Aorta (tissue), 5 donors: ENCODE results near the gene ITGA5. TPM values are rescaled to one million over a fixed set of nuclear protein-coding genes. Genes with fewer than 3 reads are reported as not detected.
A peak's percentile ranks its signal among the peaks of the same experiment; 100 is the strongest.

Source experiments
- ATAC-seq: fragments of 200-7000 bp; cut with Tn5 transposase; one replicate; pipeline ENCODE4 v1.9.1; 2022; ENCODE audit warnings: moderate library complexity; ENCODE audit not compliant: low FRiP score
- DNase-seq, 2 donors: peaks; one replicate each; pipeline ENCODE4 v3.0.0-alpha.2; 2020
- H3K27ac ChIP-seq, 2 donors: one replicate each; pipeline ENCODE4 v1.5.1; 2013; ENCODE audit warnings: low read length in 2 of 2, mild to moderate bottlenecking in 2 of 2, moderate library complexity in 2 of 2, control low read depth in 1 of 2, inconsistent platforms in 1 of 2, low read depth in 1 of 2
- H3K27me3 ChIP-seq, 2 donors: one replicate each; pipeline ENCODE4 v1.6.1; 2013; ENCODE audit warnings: control low read depth in 1 of 2, low read length in 1 of 2, mild to moderate bottlenecking in 1 of 2, moderate library complexity in 1 of 2; ENCODE audit not compliant: insufficient read depth in 2 of 2, control insufficient read depth in 1 of 2
- H3K36me3 ChIP-seq, 2 donors: one replicate each; pipeline ENCODE4 v1.6.1; 2013; ENCODE audit warnings: control low read depth in 1 of 2, low read length in 1 of 2, mild to moderate bottlenecking in 1 of 2; ENCODE audit not compliant: insufficient read depth in 2 of 2, control insufficient read depth in 1 of 2
- H3K4me1 ChIP-seq, 2 donors: one replicate each; pipeline ENCODE4 v1.6.1; 2013; ENCODE audit warnings: low read length in 2 of 2, control low read depth in 1 of 2, mild to moderate bottlenecking in 1 of 2, moderate library complexity in 1 of 2; ENCODE audit not compliant: insufficient read depth in 2 of 2, control insufficient read depth in 1 of 2
- H3K4me3 ChIP-seq, 2 donors: one replicate each; pipeline ENCODE4 v1.5.1; 2013; ENCODE audit warnings: low read length in 2 of 2, control low read depth in 1 of 2, mild to moderate bottlenecking in 1 of 2
- H3K9me3 ChIP-seq: one replicate; pipeline ENCODE4 v1.6.1; 2013; ENCODE audit warnings: mild to moderate bottlenecking, low read length; ENCODE audit not compliant: control insufficient read depth
- WGBS, 2 donors: extraction: QIAGEN DNeasy Blood & Tissue Kit; methylation state at CpG; one replicate each; pipeline ENCODE4 v1.1.7; 2013; 5-methylcytosine and 5-hydroxymethylcytosine counted together
- intact Hi-C, 2 donors: fragments of 100-400 bp; cut with DNase I; formaldehyde crosslinking; loops; one replicate each; pipeline versions ENCODE4 v1.14.2 to v1.15.0; 2022
- polyA plus RNA-seq, 2 donors: library from polyadenylated mRNA; stranded (reverse); fragments of 200-250 nt; gene quantifications; one replicate each; pipeline ENCODE4 v1.2.3, GENCODE V29; 2013
- total RNA-seq, 2 donors: library from RNA; stranded (reverse); fragmentation: NEBNext Ultra II Directional; extraction: Animal tissue kit (Norgen Biotek cat#: 25700); gene quantifications; one replicate each; pipeline ENCODE4 v1.2.1, GENCODE V29; 2021
- donor health status: healthy with polysubstance abuse.
- donor health status: Bipolar disorder and iron deficiency.
- donor health status: DM: no; HTN: no; CAD: no.
- donor health status: DM: no; HTN: no; CAD: no.
- donor health status: DM: yes; HTN: yes; CAD: no.

Gene ITGA5
- total and polyA plus RNA-seq, 4 donors: 26.5 to 1,416 (median 353) TPM

DNA sequence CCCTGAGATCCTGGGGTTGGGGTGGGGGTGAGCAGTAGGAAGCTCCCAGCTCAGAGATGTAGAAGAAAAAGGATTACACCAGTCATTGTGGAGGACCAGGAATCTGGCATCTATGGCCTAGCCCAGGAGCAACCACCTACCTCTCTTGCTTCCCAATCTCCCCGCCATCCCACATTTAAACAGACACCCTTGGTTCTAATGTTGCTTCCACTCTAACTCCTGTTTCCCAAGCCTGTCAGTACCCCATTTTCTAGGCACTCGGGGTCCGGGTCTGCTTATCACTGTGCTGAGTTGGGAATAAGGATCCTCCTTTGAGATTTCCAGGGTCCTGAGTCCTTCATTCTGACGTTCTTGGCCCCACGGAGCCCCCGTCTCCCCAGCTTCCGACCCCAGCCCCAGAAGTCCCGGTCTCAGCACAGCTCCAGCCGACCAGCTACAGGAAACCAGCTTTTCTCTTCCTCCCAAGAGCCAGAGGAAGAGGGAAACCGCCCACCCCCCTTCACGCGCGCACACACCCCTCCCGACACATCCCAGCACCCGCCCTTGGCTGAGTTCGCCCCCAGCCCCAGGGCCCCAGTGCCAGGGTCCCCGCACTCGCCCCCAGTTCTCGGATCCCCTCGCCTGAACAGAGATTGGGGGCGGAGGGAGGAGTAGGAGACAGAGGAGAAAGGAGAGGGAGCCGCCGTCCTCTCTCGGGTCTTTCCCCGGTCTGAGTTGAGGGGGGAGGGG is 1.2 kb downstream of the ITGA5 start:
- peak; percentile 15 for ATAC-seq
- WGBS, 2 donors: 3 to 5% methylated on average over 24 to 25 of the region's 25 CpGs
- peak overlapping the region; percentile 97 to 100 for H3K4me3 ChIP-seq
- H3K9me3 ChIP-seq: no peaks in the 10 kb centered on the region
- peak overlapping the region in 1 of 2 donors; percentile 62 for H3K27ac ChIP-seq
- peak in 1 of 2 donors; percentile 61 for DNase-seq
- intact Hi-C loops: loop anchor here in 1 of 2 donors (2.0 kb wide), 1 partner anchor 15 kb away; no protein-coding TSS in a partner anchor
- no peaks in the 10 kb centered on the region for H3K27me3 ChIP-seq
- H3K4me1 ChIP-seq: peaks cover 3 to 6% of the 10 kb centered on the region in 2 donors
- no peaks in the 10 kb centered on the region for H3K36me3 ChIP-seq

DNA sequence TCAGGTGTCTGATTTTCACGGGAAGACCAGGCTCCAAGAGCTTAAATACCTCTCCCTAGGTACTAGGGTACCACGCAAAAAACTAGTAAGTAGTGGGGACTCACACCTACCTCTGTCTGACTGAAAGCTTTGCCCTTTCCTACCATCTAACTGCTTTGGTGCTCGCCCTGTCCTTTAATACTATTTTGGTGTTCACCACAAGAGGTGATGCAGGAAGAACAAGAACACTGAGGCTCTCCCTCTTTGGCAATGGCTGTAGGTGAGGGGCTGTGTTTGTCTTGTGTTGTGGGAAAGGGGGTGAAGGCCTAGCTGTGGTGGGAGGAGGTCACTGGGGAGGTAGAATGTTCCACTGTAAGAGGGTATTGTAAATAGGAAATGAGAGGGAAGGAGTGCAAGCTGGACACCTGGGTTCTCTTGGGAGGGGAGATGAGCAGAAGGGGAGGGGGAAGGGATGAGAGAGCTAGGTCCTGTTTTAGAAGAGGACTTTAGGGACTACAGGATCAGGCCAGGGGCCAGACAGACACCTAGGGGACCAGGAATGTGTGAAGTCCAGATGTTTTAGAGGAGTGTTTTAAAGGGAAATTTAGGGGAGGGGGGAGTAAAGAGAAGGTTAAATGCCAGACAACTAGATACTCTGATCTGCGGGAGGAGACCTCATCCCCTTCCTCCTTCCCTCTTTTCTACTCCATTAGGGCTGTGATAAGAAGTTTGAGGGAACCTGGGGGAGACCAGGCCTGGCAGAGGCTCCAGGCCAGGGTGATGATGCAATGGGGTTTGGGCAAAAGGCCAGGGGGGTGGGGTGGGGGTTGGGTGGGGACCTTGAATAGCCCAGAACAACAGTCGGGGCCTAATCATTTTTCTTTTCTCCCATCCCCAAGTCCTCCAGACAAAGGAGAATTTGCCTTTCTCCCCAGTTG is 2.1 kb downstream of the ITGA5 start:
- ATAC-seq: no peak
- Histone ChIP-seq H3K4me1 (peaks cover 0 to 1% of the 10 kb centered on the region in 2 donors), H3K36me3 (no peaks in the 10 kb centered on the region), H3K27me3 (no peaks in the 10 kb centered on the region), H3K27ac (peak overlapping the region in 1 of 2 donors; percentile 35), H3K9me3 (no peaks in the 10 kb centered on the region), H3K4me3 (peak overlapping the region; percentile 97 to 100)
- intact Hi-C loops: no loop called here
- peak in 1 of 2 donors; percentile 6 for DNase-seq
- 60 to 61% methylated on average over 5 of the region's 5 CpGs for WGBS, 2 donors

DNA sequence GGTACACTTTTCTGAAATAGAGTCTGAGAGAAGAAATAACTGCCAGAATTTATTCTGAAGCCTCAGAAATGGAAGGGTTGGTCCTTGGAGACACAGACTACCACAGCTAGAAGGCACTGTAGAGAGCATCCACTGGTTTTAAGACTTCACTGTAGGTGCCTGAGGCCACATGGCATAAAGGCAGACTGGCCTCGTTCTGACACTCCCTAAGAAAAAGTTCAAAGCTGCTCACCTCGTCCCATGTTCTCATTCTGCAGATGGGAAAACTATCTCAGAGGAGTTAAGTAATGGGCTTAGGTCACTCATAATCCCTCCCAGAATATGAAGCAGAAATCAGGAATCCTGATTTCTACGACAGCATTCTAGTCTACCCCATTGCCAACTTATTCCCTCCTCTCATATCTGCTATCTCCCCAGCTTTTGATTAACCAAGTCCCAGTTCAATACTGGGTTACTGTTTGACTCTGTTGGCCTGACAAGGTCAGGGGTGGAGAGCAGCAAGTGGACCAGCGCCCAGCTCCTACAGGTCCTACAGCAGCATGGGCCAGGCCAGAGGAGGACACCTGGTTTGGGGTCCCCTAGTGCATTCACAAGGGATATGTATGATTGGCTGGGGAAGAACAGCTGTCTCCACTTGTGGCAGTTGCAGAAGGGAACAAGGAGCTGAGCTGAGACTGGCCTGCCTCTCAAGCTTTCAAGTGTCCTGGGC is 3.7 kb downstream of the ITGA5 start:
- intact Hi-C loops: no loop called here
- ATAC-seq (no peak), DNase-seq (peak in 1 of 2 donors; percentile 10)
- H3K27ac ChIP-seq: no peak overlapping the region
- H3K9me3 ChIP-seq: no peaks in the 10 kb centered on the region
- no peaks in the 10 kb centered on the region for H3K36me3 ChIP-seq
- H3K4me1 ChIP-seq: no peaks in the 10 kb centered on the region
- no peaks in the 10 kb centered on the region for H3K27me3 ChIP-seq
- WGBS, 2 donors: 46 to 58% methylated on average over 4 of the region's 4 CpGs
- H3K4me3 ChIP-seq: peak overlapping the region in 1 of 2 donors; percentile 100

DNA sequence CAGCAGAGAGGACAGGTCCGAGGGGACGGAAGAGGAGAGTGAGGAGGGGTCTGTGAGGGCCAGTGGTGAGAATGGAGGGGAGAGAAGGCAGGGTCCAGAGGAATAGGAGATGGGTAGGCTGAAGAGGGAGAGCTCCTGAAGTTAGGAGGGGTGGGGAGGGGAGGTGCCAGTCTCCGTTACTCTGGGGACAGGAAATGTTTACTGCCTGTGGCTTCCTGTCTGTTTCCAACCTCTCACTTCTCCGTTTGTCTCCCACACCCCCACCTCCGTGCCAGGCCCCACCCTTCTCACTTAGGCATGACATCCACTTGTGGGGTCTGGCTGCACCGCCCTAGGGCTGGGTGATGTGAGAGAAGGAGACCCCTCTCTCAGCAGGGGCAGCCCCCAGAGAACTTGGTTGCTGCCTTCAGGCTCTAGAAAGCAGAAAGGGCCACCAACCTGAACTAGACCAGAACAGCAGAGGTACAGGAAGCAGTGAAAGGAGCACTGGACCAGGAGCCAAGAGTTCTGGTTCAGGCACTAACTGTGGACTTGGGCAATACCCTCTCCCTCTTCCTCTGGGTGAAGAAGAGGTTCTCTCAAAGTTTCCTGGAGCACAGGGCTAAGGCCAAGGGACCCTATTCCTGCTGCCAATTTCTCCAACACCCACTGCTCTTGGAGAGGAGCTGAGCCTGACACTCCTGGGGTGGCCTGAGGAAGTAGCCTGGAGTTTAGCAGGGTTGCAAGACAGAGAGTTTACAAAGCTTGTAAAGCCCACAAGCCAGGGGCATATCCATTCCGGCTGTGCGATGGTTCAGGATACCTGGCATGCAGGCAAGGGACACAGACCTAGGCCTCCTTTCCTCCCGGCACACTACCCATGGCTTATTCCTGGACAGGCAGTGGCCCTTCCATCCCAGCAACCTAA is 5.5 kb downstream of the ITGA5 start:
- 45 to 47% methylated on average over 8 to 9 of the region's 9 CpGs for WGBS, 2 donors
- Histone ChIP-seq H3K9me3 (no peaks in the 10 kb centered on the region), H3K27ac (peak overlapping the region in 1 of 2 donors; percentile 23), H3K36me3 (peaks cover 2 to 3% of the 10 kb centered on the region in 2 donors), H3K4me3 (peak overlapping the region in 1 of 2 donors; percentile 40), H3K4me1 (no peaks in the 10 kb centered on the region), H3K27me3 (no peaks in the 10 kb centered on the region)
- ATAC-seq: peak; percentile 1
- DNase-seq: peak; percentile 55 to 74
- intact Hi-C loops: no loop called here

DNA sequence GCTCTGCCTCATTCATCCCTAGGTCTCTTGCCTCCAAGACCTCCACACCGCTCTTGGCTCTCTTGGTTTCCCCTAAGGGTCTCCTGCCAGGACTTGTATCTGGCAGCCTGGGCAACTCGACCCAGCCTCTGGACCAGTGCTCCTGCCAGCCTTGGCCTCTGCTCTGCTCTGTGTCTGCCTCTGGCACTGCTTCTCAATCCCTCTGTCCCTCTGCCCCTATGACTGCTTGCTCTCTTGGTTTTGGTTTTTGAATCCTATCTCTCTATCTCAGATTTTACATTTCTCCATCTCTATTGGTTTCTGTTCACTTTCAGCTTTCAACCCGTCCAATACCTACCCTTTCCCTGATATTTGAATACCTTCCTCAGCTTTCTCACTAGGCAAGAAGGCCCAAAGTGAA is 6.3 kb downstream of the ITGA5 start:
- intact Hi-C loops: no loop called here
- H3K9me3 ChIP-seq: no peaks in the 10 kb centered on the region
- 12 to 18% methylated on average over 3 of the region's 3 CpGs for WGBS, 2 donors
- DNase-seq (peak in 1 of 2 donors; percentile 50), ATAC-seq (peak; percentile 1)
- H3K36me3 ChIP-seq: peaks cover 4 to 7% of the 10 kb centered on the region in 2 donors
- H3K4me1 ChIP-seq: no peaks in the 10 kb centered on the region
- H3K27me3 ChIP-seq: no peaks in the 10 kb centered on the region
- H3K4me3 ChIP-seq: peak overlapping the region in 1 of 2 donors; percentile 40
- H3K27ac ChIP-seq: peak overlapping the region in 1 of 2 donors; percentile 1

DNA sequence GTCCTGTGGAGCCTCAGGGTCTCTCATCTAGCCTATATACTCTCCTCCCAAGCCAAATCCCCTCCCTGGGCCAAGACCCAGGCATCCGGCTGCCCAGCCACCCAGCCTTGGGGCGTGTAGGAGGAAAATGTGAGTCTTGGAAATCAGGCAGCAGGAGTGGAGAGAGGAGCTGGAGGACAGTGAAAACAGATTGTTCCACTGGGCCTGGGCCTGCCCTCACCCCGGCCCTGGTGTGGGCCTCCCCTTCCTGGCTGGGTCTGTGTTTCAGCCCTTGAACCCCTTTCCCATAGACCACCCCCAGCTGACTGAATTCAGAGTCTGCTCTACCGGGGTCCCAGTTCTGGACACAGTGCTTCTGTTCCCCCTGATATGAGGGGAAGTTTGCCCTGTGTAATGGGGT is 6.7 kb downstream of the ITGA5 start:
- ATAC-seq (peak; percentile 6), DNase-seq (peak in 1 of 2 donors; percentile 46)
- peaks cover 7 to 9% of the 10 kb centered on the region in 2 donors for H3K36me3 ChIP-seq
- no peaks in the 10 kb centered on the region for H3K9me3 ChIP-seq
- no peaks in the 10 kb centered on the region for H3K27me3 ChIP-seq
- 13 to 29% methylated on average over 4 of the region's 4 CpGs for WGBS, 2 donors
- H3K4me3 ChIP-seq: peak overlapping the region in 1 of 2 donors; percentile 40
- H3K4me1 ChIP-seq: no peaks in the 10 kb centered on the region
- intact Hi-C loops: no loop called here
- H3K27ac ChIP-seq: peak overlapping the region in 1 of 2 donors; percentile 1

DNA sequence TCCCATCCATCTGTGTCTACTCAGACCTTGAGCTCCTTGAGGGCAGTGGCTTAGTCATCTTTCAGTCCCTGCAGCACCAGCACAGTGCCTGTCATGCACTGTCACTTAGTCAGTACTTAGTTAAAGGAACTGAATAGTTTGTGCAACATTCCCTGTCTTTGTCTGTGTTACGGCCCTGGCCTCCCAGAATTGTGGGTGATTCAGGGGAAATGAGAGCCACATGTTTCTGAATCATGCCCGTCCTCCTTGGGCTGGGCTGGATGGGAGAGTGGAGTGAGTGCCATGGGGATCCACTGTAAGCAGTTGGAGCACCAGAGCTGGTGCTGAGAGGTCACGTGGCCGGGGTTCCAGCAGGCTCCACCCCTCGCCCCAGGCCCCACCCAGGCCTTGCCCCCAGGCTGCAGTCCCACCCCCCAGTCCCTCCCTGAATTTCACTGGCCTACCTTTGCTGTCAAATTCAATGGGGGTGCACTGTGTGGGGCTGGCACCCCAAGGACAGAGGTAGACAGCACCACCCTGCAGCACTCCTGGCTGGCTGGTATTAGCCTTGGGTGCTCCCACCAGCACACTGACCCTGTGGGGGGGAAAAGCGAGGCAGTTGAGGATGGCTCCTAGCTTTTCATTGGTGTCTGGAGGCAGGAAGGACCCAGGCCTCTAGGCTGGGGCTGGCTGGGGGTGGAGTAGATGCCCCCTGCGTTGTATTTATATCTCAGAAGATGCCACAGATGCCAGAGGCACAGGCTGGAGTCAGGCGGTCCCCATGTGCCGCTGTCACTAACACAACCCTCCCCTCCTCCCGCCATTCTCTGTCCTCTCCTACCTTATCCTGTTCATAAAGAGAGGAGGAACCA is 7.5 kb downstream of the ITGA5 start:
- Histone ChIP-seq H3K36me3 (peaks cover 9% of the 10 kb centered on the region in 2 donors), H3K4me3 (peak overlapping the region in 1 of 2 donors; percentile 40), H3K4me1 (no peaks in the 10 kb centered on the region), H3K27me3 (no peaks in the 10 kb centered on the region), H3K9me3 (no peaks in the 10 kb centered on the region), H3K27ac (peak overlapping the region in 1 of 2 donors; percentile 1)
- 50 to 61% methylated on average over 10 of the region's 10 CpGs for WGBS, 2 donors
- ATAC-seq (peak; percentile 66), DNase-seq (peak; percentile 88 to 89)
- intact Hi-C loops: no loop called here
